ENCODE results near the gene IMMT. TPM values are rescaled to one million over a fixed set of nuclear protein-coding genes. Genes with fewer than 3 reads are reported as not detected.

IMMT gene
- total and polyA plus RNA-seq, 9 of the 15 experiments (the other 6 are each of a cell fraction or from before 2014, with no cell fraction given) = 119 to 294 (median 140) TPM

GRCh38 chr2:86160156-86160952 is 34.9 kb downstream of the IMMT start (continued):
- TF ChIP-seq, protein P1, sequence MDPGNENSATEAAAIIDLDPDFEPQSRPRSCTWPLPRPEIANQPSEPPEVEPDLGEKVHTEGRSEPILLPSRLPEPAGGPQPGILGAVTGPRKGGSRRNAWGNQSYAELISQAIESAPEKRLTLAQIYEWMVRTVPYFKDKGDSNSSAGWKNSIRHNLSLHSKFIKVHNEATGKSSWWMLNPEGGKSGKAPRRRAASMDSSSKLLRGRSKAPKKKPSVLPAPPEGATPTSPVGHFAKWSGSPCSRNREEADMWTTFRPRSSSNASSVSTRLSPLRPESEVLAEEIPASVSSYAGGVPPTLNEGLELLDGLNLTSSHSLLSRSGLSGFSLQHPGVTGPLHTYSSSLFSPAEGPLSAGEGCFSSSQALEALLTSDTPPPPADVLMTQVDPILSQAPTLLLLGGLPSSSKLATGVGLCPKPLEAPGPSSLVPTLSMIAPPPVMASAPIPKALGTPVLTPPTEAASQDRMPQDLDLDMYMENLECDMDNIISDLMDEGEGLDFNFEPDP (CRISPR knock-in tag; IDR thresholded peaks at IDR 0.05) = no peak
- TF ChIP-seq, protein P2, sequence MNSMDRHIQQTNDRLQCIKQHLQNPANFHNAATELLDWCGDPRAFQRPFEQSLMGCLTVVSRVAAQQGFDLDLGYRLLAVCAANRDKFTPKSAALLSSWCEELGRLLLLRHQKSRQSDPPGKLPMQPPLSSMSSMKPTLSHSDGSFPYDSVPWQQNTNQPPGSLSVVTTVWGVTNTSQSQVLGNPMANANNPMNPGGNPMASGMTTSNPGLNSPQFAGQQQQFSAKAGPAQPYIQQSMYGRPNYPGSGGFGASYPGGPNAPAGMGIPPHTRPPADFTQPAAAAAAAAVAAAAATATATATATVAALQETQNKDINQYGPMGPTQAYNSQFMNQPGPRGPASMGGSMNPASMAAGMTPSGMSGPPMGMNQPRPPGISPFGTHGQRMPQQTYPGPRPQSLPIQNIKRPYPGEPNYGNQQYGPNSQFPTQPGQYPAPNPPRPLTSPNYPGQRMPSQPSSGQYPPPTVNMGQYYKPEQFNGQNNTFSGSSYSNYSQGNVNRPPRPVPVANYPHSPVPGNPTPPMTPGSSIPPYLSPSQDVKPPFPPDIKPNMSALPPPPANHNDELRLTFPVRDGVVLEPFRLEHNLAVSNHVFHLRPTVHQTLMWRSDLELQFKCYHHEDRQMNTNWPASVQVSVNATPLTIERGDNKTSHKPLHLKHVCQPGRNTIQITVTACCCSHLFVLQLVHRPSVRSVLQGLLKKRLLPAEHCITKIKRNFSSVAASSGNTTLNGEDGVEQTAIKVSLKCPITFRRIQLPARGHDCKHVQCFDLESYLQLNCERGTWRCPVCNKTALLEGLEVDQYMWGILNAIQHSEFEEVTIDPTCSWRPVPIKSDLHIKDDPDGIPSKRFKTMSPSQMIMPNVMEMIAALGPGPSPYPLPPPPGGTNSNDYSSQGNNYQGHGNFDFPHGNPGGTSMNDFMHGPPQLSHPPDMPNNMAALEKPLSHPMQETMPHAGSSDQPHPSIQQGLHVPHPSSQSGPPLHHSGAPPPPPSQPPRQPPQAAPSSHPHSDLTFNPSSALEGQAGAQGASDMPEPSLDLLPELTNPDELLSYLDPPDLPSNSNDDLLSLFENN (IDR thresholded peaks at IDR 0.05; ENCODE audit: low read depth in 2 of 2, low read length in 2 of 2) = no peak
- no peak for TF ChIP-seq ATF1 (CRISPR knock-in tag; IDR thresholded peaks at IDR 0.05)
- TF ChIP-seq ATF1 (tag; IDR thresholded peaks at IDR 0.05) = no peak

DNA sequence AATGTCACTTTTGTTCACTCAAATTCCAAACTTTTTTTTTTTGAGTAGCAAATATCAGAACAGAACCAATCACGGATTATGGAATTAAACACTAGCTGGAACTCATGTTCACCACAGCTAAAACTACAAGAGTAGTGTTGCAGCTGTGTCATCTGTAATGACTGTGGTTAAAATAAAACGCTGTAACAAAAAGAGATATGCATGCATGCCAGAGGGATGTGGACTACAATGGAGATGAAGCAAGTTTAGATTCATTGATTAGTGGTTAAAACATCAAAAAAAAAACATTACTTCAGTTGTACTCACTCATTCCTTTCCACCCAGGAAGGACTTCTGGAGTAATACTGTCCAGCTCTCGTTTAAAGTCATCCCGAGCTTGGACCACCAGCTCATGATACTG is 37.0 kb downstream of the IMMT start:
- no peaks in the 10 kb centered on the region for H3K27me3 ChIP-seq (ENCODE audit: control insufficient read depth in 2 of 2, insufficient read depth in 2 of 2, low read length in 2 of 2)
- BruUV-seq (replicated peaks) = TSS peak; percentile 25
- DNase-seq (ENCODE audit: extremely low read depth in 1 of 4, low spot score in 3 of 4) (no peak), FAIRE-seq (no peak), ATAC-seq (no peak)
- no peaks in the 10 kb centered on the region for H3K9me1 ChIP-seq (ENCODE audit: control insufficient read depth, insufficient read depth, low read length)
- no peak overlapping the region for H2AFZ ChIP-seq (ENCODE audit: low read depth, low read length)
- H4K20me1 ChIP-seq (replicated peaks; ENCODE audit: control insufficient read depth, insufficient read depth, low read length) = no peaks in the 10 kb centered on the region
- no peak overlapping the region for H3K27ac ChIP-seq (ENCODE audit: extremely low read depth, low read depth, low read length)
- H3K9ac ChIP-seq (ENCODE audit: insufficient read depth in 1 of 2, low read depth in 2 of 2, low read length in 2 of 2) = no peak overlapping the region
- no peak overlapping the region for H3K4me3 ChIP-seq
- POLR2A ChIA-PET = interaction anchor here (0.6 to 1.7 kb wide), 4 partner anchors 8 to 317 kb away, joined by 3 to 9 read pairs (median 3); no protein-coding TSS in a partner anchor
- no peaks in the 10 kb centered on the region for H3K4me1 ChIP-seq (replicated peaks in 1 of 2; ENCODE audit: control insufficient read depth in 2 of 2, insufficient read depth in 2 of 2, low read length in 2 of 2)
- intact Hi-C loops (cut with micrococcal nuclease) = no loop called here
- H3K36me3 ChIP-seq (ENCODE audit: control insufficient read depth, insufficient read depth, low read length) = peaks cover 86% of the 10 kb centered on the region
- H3K9me3 ChIP-seq (replicated peaks; ENCODE audit: control insufficient read depth, insufficient read depth, low read depth, low read length) = no peaks in the 10 kb centered on the region
- 98% methylated on average over 4 of the region's 4 CpGs for WGBS (ENCODE audit: insufficient coverage, low coverage, missing lambda C conversion rate)
- no peak overlapping the region for H3K4me2 ChIP-seq (ENCODE audit: insufficient read depth, low read length)
- H3K79me2 ChIP-seq (ENCODE audit: control insufficient read depth, insufficient read depth, low read length) = no peaks in the 10 kb centered on the region
- CTCF ChIA-PET (ENCODE audit: low intra/inter-chr PET ratio) = no interaction called here
- TF ChIP-seq ARID1B (IDR thresholded peaks at IDR 0.05) = no peak
- in situ Hi-C loops (cut with MboI) = no loop called here

All from K562 (cell line).